Neural cell (in vitro differentiated cells): ENCODE results near the gene RPS6KA6.

Experiments
- CTCF ChIP-seq: fragments of 450-650 bp; IDR thresholded peaks from 2 replicates; pipeline ENCODE4 v1.5.1; 2014; ENCODE audit warnings: antibody characterized with exemption, mild to moderate bottlenecking, moderate library complexity; ENCODE audit not compliant: poor library complexity, severe bottlenecking
- EP300 ChIP-seq: fragments of 450-650 bp; conservative IDR thresholded peaks from 2 replicates; pipeline ENCODE4 v1.6.1; 2014; ENCODE audit warnings: antibody characterized with exemption, mild to moderate bottlenecking, moderate library complexity; ENCODE audit not compliant: poor library complexity, severe bottlenecking
- EZH2 ChIP-seq: fragments of 200-600, 300-800 bp; shearing (Covaris generic), sonication (generic); IDR thresholded peaks from 2 replicates; pipeline ENCODE4 v1.6.1; 2014; ENCODE audit warnings: antibody characterized with exemption, low read length, borderline replicate concordance, mild to moderate bottlenecking; ENCODE audit not compliant: insufficient read depth, poor library complexity, severe bottlenecking
- MXI1 ChIP-seq: fragments of 450-650 bp; conservative IDR thresholded peaks from 2 replicates; pipeline ENCODE4 v1.6.1; 2014; ENCODE audit warnings: antibody characterized with exemption, mild to moderate bottlenecking; ENCODE audit not compliant: poor library complexity, severe bottlenecking
- POLR2AphosphoS5 ChIP-seq: IDR thresholded peaks from 2 replicates; pipeline ENCODE4 v1.6.1; 2012
- RAD21 ChIP-seq: fragments of 450-650 bp; conservative IDR thresholded peaks from 2 replicates; pipeline ENCODE4 v1.6.1; 2014; ENCODE audit warnings: antibody characterized with exemption, mild to moderate bottlenecking, moderate library complexity
- REST ChIP-seq: IDR thresholded peaks from 2 replicates; pipeline ENCODE4 v1.6.1; 2012; ENCODE audit warnings: borderline replicate concordance
- SMC3 ChIP-seq: fragments of 450-650 bp; conservative IDR thresholded peaks from 2 replicates; pipeline ENCODE4 v1.6.1; 2014; ENCODE audit warnings: antibody characterized with exemption, mild to moderate bottlenecking, moderate library complexity; ENCODE audit not compliant: poor library complexity
- TAF1 ChIP-seq: IDR thresholded peaks from 2 replicates; pipeline ENCODE4 v1.6.1; 2012; ENCODE audit warnings: low read depth

DNA sequence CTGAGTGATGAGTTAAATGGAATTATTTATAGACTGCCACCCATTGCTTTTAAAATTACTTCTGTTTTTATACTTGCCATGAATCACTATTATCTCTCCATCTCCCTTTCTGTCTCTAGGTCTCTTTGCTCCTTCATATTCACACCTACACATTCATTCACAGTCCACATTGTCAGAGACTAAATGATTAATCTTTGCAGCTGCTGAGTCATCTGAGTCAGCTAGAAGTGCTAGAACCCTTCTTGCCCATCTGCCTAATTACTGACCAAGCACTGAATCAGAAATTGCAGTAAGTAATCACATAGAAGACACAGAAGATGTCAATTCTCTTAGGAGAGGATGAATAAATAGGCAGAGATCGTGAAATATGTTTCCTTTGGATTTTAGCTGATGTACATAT is 31.6 kb upstream of the RPS6KA6 start:
- no peak for TF ChIP-seq MXI1
- no peak for TF ChIP-seq CTCF
- TF ChIP-seq RAD21: no peak
- TF ChIP-seq POLR2AphosphoS5: no peak
- TF ChIP-seq REST: no peak
- no peak for TF ChIP-seq TAF1
- no peak for TF ChIP-seq EZH2
- no peak for TF ChIP-seq SMC3
- no peak for TF ChIP-seq EP300
